Neuronal stem cell (in vitro differentiated cells): ENCODE data around the gene SART3.

ENCODE experiments used
- DNase-seq: peaks from one replicate; pipeline ENCODE4 v3.0.0-alpha.2; 2013; ENCODE audit warnings: low spot score
- H2AFZ ChIP-seq: one replicate; pipeline ENCODE4 v1.6.1; 2013; ENCODE audit warnings: mild to moderate bottlenecking, low read length, inconsistent platforms
- H2AK5ac ChIP-seq: 2 replicates; pipeline ENCODE4 v1.6.1; 2013; ENCODE audit warnings: low read depth, mild to moderate bottlenecking, inconsistent platforms, low read length, moderate library complexity, mixed read lengths
- H2BK120ac ChIP-seq: 2 replicates; pipeline ENCODE4 v1.6.1; 2013; ENCODE audit warnings: low read depth, mild to moderate bottlenecking, inconsistent platforms, low read length, moderate library complexity, mixed read lengths
- H2BK12ac ChIP-seq: one replicate; pipeline ENCODE4 v1.6.1; 2013; ENCODE audit warnings: low read length, inconsistent platforms
- H2BK15ac ChIP-seq: 2 replicates; pipeline ENCODE4 v1.6.1; 2013; ENCODE audit warnings: mild to moderate bottlenecking, low read length, inconsistent platforms, mixed read lengths
- H2BK5ac ChIP-seq: one replicate; pipeline ENCODE4 v1.6.1; 2013; ENCODE audit warnings: inconsistent platforms, mild to moderate bottlenecking, low read length, moderate library complexity
- H3K14ac ChIP-seq: one replicate; pipeline ENCODE4 v1.6.1; 2013; ENCODE audit warnings: low read length, inconsistent platforms
- H3K18ac ChIP-seq: 2 replicates; pipeline ENCODE4 v1.6.1; 2013; ENCODE audit warnings: low read length, inconsistent platforms
- H3K23ac ChIP-seq: 2 replicates; pipeline ENCODE4 v1.6.1; 2013; ENCODE audit warnings: low read depth, mild to moderate bottlenecking, mixed read lengths, low read length, inconsistent platforms; ENCODE audit not compliant: poor library complexity
- H3K27ac ChIP-seq: replicated peaks from 3 replicates; pipeline ENCODE4 v1.5.1; 2013; ENCODE audit warnings: low read length, inconsistent platforms
- H3K27me3 ChIP-seq, 3 experiments: 2 replicates each; pipeline ENCODE4 v1.6.1; 2013; ENCODE audit warnings: low read length in 3 of 3, mild to moderate bottlenecking in 2 of 3, inconsistent platforms in 1 of 3, low read depth in 1 of 3, mixed read lengths in 1 of 3, moderate library complexity in 1 of 3; ENCODE audit not compliant: control insufficient read depth in 3 of 3, insufficient read depth in 3 of 3
- H3K36me3 ChIP-seq, 2 donors: replicated peaks in 1 of 2; 2 replicates each; pipeline ENCODE4 v1.6.1; 2013; ENCODE audit warnings: low read length in 2 of 2; ENCODE audit not compliant: control insufficient read depth in 2 of 2, insufficient read depth in 2 of 2
- H3K4ac ChIP-seq: 2 replicates; pipeline ENCODE4 v1.6.1; 2013; ENCODE audit warnings: inconsistent platforms, mild to moderate bottlenecking, low read length, moderate library complexity
- H3K4me1 ChIP-seq, 2 donors: 1 replicate in 1 of 2; 2 replicates in 1 of 2; pipeline ENCODE4 v1.6.1; 2013; ENCODE audit warnings: low read length in 2 of 2, low read depth in 1 of 2; ENCODE audit not compliant: control insufficient read depth in 2 of 2, insufficient read depth in 1 of 2
- H3K4me2 ChIP-seq: one replicate; pipeline ENCODE4 v1.6.1; 2013; ENCODE audit warnings: mild to moderate bottlenecking, low read length, inconsistent platforms; ENCODE audit not compliant: insufficient read depth, poor library complexity, severe bottlenecking
- H3K4me3 ChIP-seq, 2 donors: 2 replicates each; pipeline ENCODE4 v1.5.1; 2013; ENCODE audit warnings: low read length in 2 of 2, mild to moderate bottlenecking in 2 of 2, inconsistent platforms in 1 of 2, moderate library complexity in 1 of 2
- H3K79me1 ChIP-seq: one replicate; pipeline ENCODE4 v1.6.1; 2013; ENCODE audit warnings: low read depth, mild to moderate bottlenecking, inconsistent platforms, low read length, moderate library complexity
- H3K9ac ChIP-seq: one replicate; pipeline ENCODE4 v1.6.1; 2013; ENCODE audit warnings: mild to moderate bottlenecking, low read depth, low read length, inconsistent platforms; ENCODE audit not compliant: poor library complexity
- H3K9me3 ChIP-seq, 2 donors: replicated peaks in 1 of 2; 2 replicates each; pipeline versions ENCODE3 to v1.6.1; 2013; ENCODE audit warnings: low read length in 2 of 2, mild to moderate bottlenecking in 2 of 2, inconsistent platforms in 1 of 2, low read depth in 1 of 2, mixed read lengths in 1 of 2, moderate library complexity in 1 of 2; ENCODE audit not compliant: control insufficient read depth in 2 of 2, insufficient read depth in 1 of 2
- H4K8ac ChIP-seq: one replicate; pipeline ENCODE4 v1.6.1; 2013; ENCODE audit warnings: low read depth, mild to moderate bottlenecking, inconsistent platforms, low read length, moderate library complexity
- H4K91ac ChIP-seq: one replicate; pipeline ENCODE4 v1.6.1; 2013; ENCODE audit warnings: low read length, low read depth, mild to moderate bottlenecking, inconsistent platforms; ENCODE audit not compliant: poor library complexity
- WGBS, 2 donors: extraction: QIAGEN DNeasy Blood & Tissue Kit; methylation state at CpG; one replicate each; pipeline ENCODE4 v1.1.7; 2013; ENCODE audit warnings: missing lambda C conversion rate in 2 of 2, mixed read lengths in 1 of 2; ENCODE audit not compliant: insufficient read length in 2 of 2, insufficient replicate concordance in 1 of 2; ENCODE audit errors: extremely low coverage in 2 of 2; 5-methylcytosine and 5-hydroxymethylcytosine counted together

Gene SART3

GRCh38 chr12:108605000-108605689, 44.2 kb upstream of the SART3 start:
- WGBS, 2 donors, result no CpG with 5 or more reads among the region's 3 CpGs
- Histone ChIP-seq H3K4me1 (peaks cover 5 to 6% of the 10 kb centered on the region in 2 donors), H2BK12ac (no peak overlapping the region), H3K4ac (no peak overlapping the region), H4K8ac (no peak overlapping the region), H3K14ac (no peak overlapping the region), H3K23ac (no peak overlapping the region), H3K9ac (no peak overlapping the region), H4K91ac (no peak overlapping the region), H3K36me3 (no peaks in the 10 kb centered on the region), H2AFZ (no peak overlapping the region), H3K79me1 (no peaks in the 10 kb centered on the region), H3K18ac (no peak overlapping the region), H3K27ac (no peak overlapping the region), H3K27me3 (peaks cover 0 to 8% (median 0%) of the 10 kb centered on the region in 3 experiments), H3K4me2 (no peak overlapping the region), H2BK5ac (no peak overlapping the region), H2AK5ac (no peak overlapping the region), H3K9me3 (peaks cover 0 to 4% of the 10 kb centered on the region in 2 donors), H2BK15ac (no peak overlapping the region), H2BK120ac (no peak overlapping the region), H3K4me3 (no peak overlapping the region)
- DNase-seq, result no peak

- Histone ChIP-seq H3K79me1 (no peaks in the 10 kb centered on the region), H2BK12ac (no peak overlapping the region), H3K9me3 (peaks cover 0 to 4% of the 10 kb centered on the region in 2 donors), H4K8ac (no peak overlapping the region), H3K9ac (no peak overlapping the region), H3K14ac (no peak overlapping the region), H3K4ac (no peak overlapping the region), H3K4me3 (no peak overlapping the region), H3K27ac (no peak overlapping the region), H3K4me1 (peaks cover 5 to 6% of the 10 kb centered on the region in 2 donors), H2BK5ac (no peak overlapping the region), H3K23ac (no peak overlapping the region), H2AFZ (peak overlapping the region; percentile 53), H4K91ac (no peak overlapping the region), H3K4me2 (no peak overlapping the region), H2BK120ac (no peak overlapping the region), H3K27me3 (peaks cover 0 to 3% (median 0%) of the 10 kb centered on the region in 3 experiments), H3K18ac (peak overlapping the region; percentile 1), H3K36me3 (no peaks in the 10 kb centered on the region), H2BK15ac (no peak overlapping the region), H2AK5ac (peak overlapping the region; percentile 79)
- no peak for DNase-seq
- WGBS, 2 donors, result no CpG with 5 or more reads among the region's 14 CpGs
Observed at GRCh38 chr12:108604208-108604941, 43.4 kb upstream of the SART3 start.

GRCh38 chr12:108603743-108604142, 42.8 kb upstream of the SART3 start:
- Histone ChIP-seq H2BK12ac (no peak overlapping the region), H3K4me3 (no peak overlapping the region), H3K4ac (no peak overlapping the region), H2BK120ac (no peak overlapping the region), H4K91ac (no peak overlapping the region), H3K4me1 (peaks cover 5 to 6% of the 10 kb centered on the region in 2 donors), H3K23ac (peak overlapping the region; percentile 3), H3K4me2 (no peak overlapping the region), H4K8ac (no peak overlapping the region), H3K79me1 (no peaks in the 10 kb centered on the region), H3K14ac (no peak overlapping the region), H3K9me3 (peaks cover 0 to 4% of the 10 kb centered on the region in 2 donors), H3K27ac (no peak overlapping the region), H2AK5ac (peak overlapping the region; percentile 79), H3K9ac (no peak overlapping the region), H3K18ac (peak overlapping the region; percentile 38), H3K27me3 (peaks cover 0 to 3% (median 0%) of the 10 kb centered on the region in 3 experiments), H3K36me3 (no peaks in the 10 kb centered on the region), H2AFZ (no peak overlapping the region), H2BK15ac (no peak overlapping the region), H2BK5ac (peak overlapping the region; percentile 12)
- WGBS, 2 donors, result no CpG with 5 or more reads among the region's 4 CpGs
- no peak for DNase-seq
